IMR-90 (cell line): Measurements from ENCODE around the gene CUL4B. TPM values are rescaled to one million over a fixed set of nuclear protein-coding genes. Genes with fewer than 3 reads are reported as not detected.

Source experiments
- ATAC-seq: fragments of 200-7000 bp; cut with Tn5 transposase; 2 replicates; pipeline ENCODE4 v1.9.1; 2020; ENCODE audit warnings: low read depth, mild to moderate bottlenecking, moderate library complexity
- BruUV-seq: library from RNA; stranded (reverse); fragments of 400-500 nt; replicated peaks from 2 replicates; lab custom pipeline; 2021; lab: Mats Ljungman, UMichigan
- CTCF ChIA-PET: fragments of 300-600 bp; formaldehyde crosslinking; extraction: SDS; loops from one replicate; lab custom pipeline; 2021; ENCODE audit warnings: antibody characterized with exemption; lab: Yijun Ruan, JAX
- POLR2A ChIA-PET: fragments of 300-600 bp; sonication (Branson Sonifier 250); formaldehyde crosslinking; loops from one replicate; lab custom pipeline; 2022; ENCODE audit warnings: antibody characterized with exemption; ENCODE audit not compliant: unreplicated experiment; lab: Charles Lee
- DNase-seq: peaks from one replicate; pipeline ENCODE4 v3.0.0; 2013
- H2AFZ ChIP-seq: replicated peaks from 2 replicates; pipeline ENCODE3; 2013; ENCODE audit warnings: low read length, mild to moderate bottlenecking; ENCODE audit not compliant: poor library complexity
- H2AK5ac ChIP-seq: 2 replicates; pipeline ENCODE4 v1.6.1; 2013; ENCODE audit warnings: low read depth, low read length, inconsistent platforms
- H2AK9ac ChIP-seq: replicated peaks from 2 replicates; pipeline ENCODE3; 2013; ENCODE audit warnings: mild to moderate bottlenecking, low read depth, low read length, moderate library complexity; ENCODE audit not compliant: poor library complexity
- H2BK120ac ChIP-seq: 2 replicates; pipeline ENCODE4 v1.6.1; 2013; ENCODE audit warnings: low read depth, low read length, inconsistent platforms
- H2BK15ac ChIP-seq: 3 replicates; pipeline ENCODE4 v1.6.1; 2013; ENCODE audit warnings: low read depth, low read length, inconsistent platforms
- H2BK20ac ChIP-seq: 2 replicates; pipeline ENCODE4 v1.6.1; 2013; ENCODE audit warnings: low read depth, mild to moderate bottlenecking, inconsistent platforms, low read length, moderate library complexity
- H2BK5ac ChIP-seq: 2 replicates; pipeline ENCODE4 v1.6.1; 2013; ENCODE audit warnings: mild to moderate bottlenecking, low read depth, low read length, inconsistent platforms; ENCODE audit not compliant: poor library complexity, severe bottlenecking
- H3K14ac ChIP-seq: replicated peaks from 2 replicates; pipeline ENCODE4 v1.6.1; 2013; ENCODE audit warnings: low read depth, low read length, inconsistent platforms
- H3K18ac ChIP-seq: 2 replicates; pipeline ENCODE4 v1.6.1; 2013; ENCODE audit warnings: low read depth, low read length, control low read depth
- H3K23ac ChIP-seq: 2 replicates; pipeline ENCODE4 v1.6.1; 2013; ENCODE audit warnings: low read depth, low read length, inconsistent platforms
- H3K27ac ChIP-seq: 2 replicates; pipeline ENCODE4 v1.5.1; 2013; ENCODE audit warnings: mild to moderate bottlenecking, control low read depth, low read length; ENCODE audit not compliant: insufficient read depth
- H3K27me3 ChIP-seq: 2 replicates; pipeline ENCODE4 v1.6.1; 2013; ENCODE audit warnings: low read length; ENCODE audit not compliant: control insufficient read depth, insufficient read depth
- H3K36me3 ChIP-seq: 2 replicates; pipeline ENCODE4 v1.6.1; 2013; ENCODE audit warnings: low read length, mixed read lengths; ENCODE audit not compliant: control insufficient read depth, insufficient read depth
- H3K4ac ChIP-seq: 2 replicates; pipeline ENCODE4 v1.6.1; 2013; ENCODE audit warnings: low read depth, low read length, inconsistent platforms
- H3K4me1 ChIP-seq: 2 replicates; pipeline ENCODE4 v1.6.1; 2013; ENCODE audit warnings: low read length, mixed read lengths; ENCODE audit not compliant: control insufficient read depth, insufficient read depth
- H3K4me2 ChIP-seq: 2 replicates; pipeline ENCODE4 v1.6.1; 2013; ENCODE audit warnings: low read depth, mild to moderate bottlenecking, control low read depth, low read length, moderate library complexity
- H3K4me3 ChIP-seq: 2 replicates; pipeline ENCODE4 v1.5.1; 2013; ENCODE audit warnings: low read depth, mild to moderate bottlenecking, control low read depth, low read length, moderate library complexity; ENCODE audit not compliant: insufficient read depth
- H3K56ac ChIP-seq: 2 replicates; pipeline ENCODE4 v1.6.1; 2013; ENCODE audit warnings: low read length, inconsistent platforms; ENCODE audit not compliant: insufficient read depth; ENCODE audit errors: extremely low read depth
- H3K79me1 ChIP-seq, 2 experiments: 2 replicates each; pipeline ENCODE4 v1.6.1; 2013; ENCODE audit warnings: low read length in 2 of 2, inconsistent platforms in 1 of 2, low read depth in 1 of 2
- H3K9ac ChIP-seq: 2 replicates; pipeline ENCODE4 v1.6.1; 2013; ENCODE audit warnings: low read depth, low read length, control low read depth
- H3K9me1 ChIP-seq: 2 replicates; pipeline ENCODE4 v1.6.1; 2013; ENCODE audit warnings: low read length, inconsistent platforms; ENCODE audit not compliant: insufficient read depth
- H3K9me3 ChIP-seq: 2 replicates; pipeline ENCODE4 v1.6.1; 2013; ENCODE audit warnings: low read length; ENCODE audit not compliant: control insufficient read depth, insufficient read depth
- H4K20me1 ChIP-seq: 2 replicates; pipeline ENCODE4 v1.6.1; 2013; ENCODE audit warnings: low read length, inconsistent platforms; ENCODE audit not compliant: insufficient read depth
- H4K5ac ChIP-seq: 2 replicates; pipeline ENCODE4 v1.6.1; 2013; ENCODE audit warnings: mild to moderate bottlenecking, low read depth, low read length, control low read depth
- H4K8ac ChIP-seq, 2 experiments: 2 replicates each; pipeline ENCODE4 v1.6.1; 2013; ENCODE audit warnings: low read depth in 2 of 2, low read length in 2 of 2, control low read depth in 1 of 2, inconsistent platforms in 1 of 2
- H4K91ac ChIP-seq: 2 replicates; pipeline ENCODE4 v1.6.1; 2013; ENCODE audit warnings: low read depth, low read length, inconsistent platforms; ENCODE audit not compliant: insufficient read depth
- CEBPB ChIP-seq: IDR thresholded peaks from 2 replicates; pipeline ENCODE4 v1.6.1; 2012; ENCODE audit warnings: low read depth, low read length, improper control_type of control experiment
- POLR2A ChIP-seq: IDR thresholded peaks from 2 replicates; pipeline ENCODE4 v1.6.1; 2012; ENCODE audit warnings: mild to moderate bottlenecking, low read depth, low read length
- RAD21 ChIP-seq: IDR thresholded peaks from 2 replicates; pipeline ENCODE4 v1.6.1; 2012; ENCODE audit warnings: low read length, improper control_type of control experiment
- WGBS, 2 experiments: methylation state at CpG; one replicate each; pipeline versions ENCODE4 v1.1.5 to v1.1.7; 2013; ENCODE audit warnings: missing lambda C conversion rate in 2 of 2; ENCODE audit not compliant: insufficient read length in 1 of 2; ENCODE audit errors: extremely low coverage in 2 of 2; 5-methylcytosine and 5-hydroxymethylcytosine counted together
- dilution Hi-C: fragments of 300-500 bp; cut with HindIII; formaldehyde crosslinking; loops from one replicate; pipeline ENCODE4 v1.14.3; 2018; ENCODE audit warnings: low sequenced_read_pairs; ENCODE audit not compliant: unreplicated experiment
- in situ Hi-C: fragments of 300-500 bp; cut with MboI; formaldehyde crosslinking; loops from 3 replicates; pipeline ENCODE4 v1.14.3; 2019; ENCODE audit warnings: low sequenced_read_pairs, inconsistent platforms, mixed read lengths
- intact Hi-C: fragments of 100-400 bp; cut with micrococcal nuclease; formaldehyde crosslinking; loops from 2 replicates; pipeline ENCODE4 v1.10.0; 2022
- polyA plus RNA-seq, 3 experiments: library from polyadenylated mRNA; depleted of rRNA; stranded (reverse); fragments of >200 nt; gene quantifications; 2 replicates each; pipeline ENCODE4 v1.2.3, GENCODE V29; 2012; ENCODE audit warnings: low replicate concordance in 1 of 3
- total RNA-seq: library from RNA; depleted of rRNA; stranded (reverse); fragments of >200 nt; gene quantifications from 2 replicates; pipeline ENCODE4 v1.2.3, GENCODE V29; 2012

Gene CUL4B
- total and polyA plus RNA-seq, 2 of the 4 experiments (the other 2 are of a cell fraction), result 19.4 to 30.9 TPM

- H3K27ac ChIP-seq, result peak within 1 kb of the TSS; percentile 95
- H4K8ac ChIP-seq, result peak within 1 kb of the TSS; percentile 98 to 100
- H3K27me3 ChIP-seq, result no peaks in the 10 kb centered on the region
- H3K23ac ChIP-seq, result peak within 1 kb of the TSS; percentile 83; the same call in 1 of the 2 replicates
- POLR2A ChIA-PET, result interaction anchor here (0.5 to 1.3 kb wide), 3 partner anchors 37 to 61 kb away, joined by 3 to 10 read pairs (median 3); partner anchors contain the start of gene CUL4B
- peak within 1 kb of the TSS; percentile 94; the same call in 1 of the 3 replicates for H2BK15ac ChIP-seq
- peak within 1 kb of the TSS; percentile 62; the same call in 1 of the 2 replicates for H2BK20ac ChIP-seq
- peak within 1 kb of the TSS; percentile 35 for H2AK5ac ChIP-seq
- in situ Hi-C loops, result no loop called here
- CTCF ChIA-PET, result no interaction called here
- peak within 1 kb of the TSS; percentile 78 for H4K91ac ChIP-seq
- H3K4me2 ChIP-seq, result peak within 1 kb of the TSS; percentile 97
- H3K4ac ChIP-seq, result peak within 1 kb of the TSS; percentile 84
- H3K4me3 ChIP-seq, result peak within 1 kb of the TSS; percentile 88
- H3K9me1 ChIP-seq, result no peaks in the 10 kb centered on the region
- TF ChIP-seq CEBPB (peak; percentile 67), POLR2A (peak; percentile 61; the same call in 1 of the 2 replicates), RAD21 (no peak)
- no peaks in the 10 kb centered on the region for H3K79me1 ChIP-seq
- WGBS, 2 experiments, result 23% methylated on average over 12 of the region's 31 CpGs; no CpG with 5 or more reads in 1 of the 2 experiments
- peak within 1 kb of the TSS; percentile 97 for H3K14ac ChIP-seq
- DNase-seq, result peak; percentile 96
- dilution Hi-C loops, result no loop called here
- no peaks in the 10 kb centered on the region for H3K9me3 ChIP-seq
- H2AK9ac ChIP-seq, result peak within 1 kb of the TSS; percentile 88
- H3K4me1 ChIP-seq, result no peaks in the 10 kb centered on the region
- H4K5ac ChIP-seq, result peak within 1 kb of the TSS; percentile 99
- H2AFZ ChIP-seq, result peak within 1 kb of the TSS; percentile 89
- no peaks in the 10 kb centered on the region for H4K20me1 ChIP-seq
- intact Hi-C loops, result loop anchor here (1.0 kb wide), 2 partner anchors 43 to 106 kb away; no protein-coding TSS in a partner anchor
- BruUV-seq, result no TSS peak
- H3K56ac ChIP-seq, result peak within 1 kb of the TSS; percentile 93
- H3K18ac ChIP-seq, result peak within 1 kb of the TSS; percentile 92
- H3K9ac ChIP-seq, result peak within 1 kb of the TSS; percentile 96
- peak within 1 kb of the TSS; percentile 87 for H2BK5ac ChIP-seq
- H3K36me3 ChIP-seq, result 0 out of 2 replicates have a peak, but pooled peaks cover 2% of the 10 kb centered on the region
- H2BK120ac ChIP-seq, result peak within 1 kb of the TSS; percentile 77; the same call in 1 of the 2 replicates
- ATAC-seq, result peak; percentile 95
These were observed 43.1 kb upstream of the CUL4B start, which contains the start of gene MCTS1 for GRCh38 chrX:120603707-120604360. MCTS1 (plus strand) TSS chrX:120604101; CDS start chrX:120604237, 136 bp downstream.
